Suprapubic skin (tissue), 4 donors: ENCODE measurements around the gene CLASP2.
"Not testable (repeated sequence)": the region's sequence is repeated elsewhere in the genome, so short reads cannot be mapped to it uniquely, and the experiment has no call there.

ENCODE experiments used
- EP300 ChIP-seq: sonication (generic); formaldehyde crosslinking; IDR thresholded peaks from one replicate; pipeline ENCODE4 v1.6.1; 2017; ENCODE audit warnings: antibody characterized with exemption
- POLR2AphosphoS5 ChIP-seq, 3 donors: sonication (generic); formaldehyde crosslinking; IDR thresholded peaks; one replicate each; pipeline ENCODE4 v1.6.1; 2017; ENCODE audit warnings: antibody characterized with exemption in 3 of 3
- TF ChIP-seq, protein P1 (sequence below), 2 donors: fragments of 200-600 bp in 1 of 2; fragments of 450-650 bp in 1 of 2; sonication (generic) in 1 of 2; IDR thresholded peaks; one replicate each; pipeline ENCODE4 v1.5.1; 2016 to 2019; ENCODE audit warnings: antibody characterized with exemption in 2 of 2, mild to moderate bottlenecking in 1 of 2, moderate library complexity in 1 of 2

DNA sequence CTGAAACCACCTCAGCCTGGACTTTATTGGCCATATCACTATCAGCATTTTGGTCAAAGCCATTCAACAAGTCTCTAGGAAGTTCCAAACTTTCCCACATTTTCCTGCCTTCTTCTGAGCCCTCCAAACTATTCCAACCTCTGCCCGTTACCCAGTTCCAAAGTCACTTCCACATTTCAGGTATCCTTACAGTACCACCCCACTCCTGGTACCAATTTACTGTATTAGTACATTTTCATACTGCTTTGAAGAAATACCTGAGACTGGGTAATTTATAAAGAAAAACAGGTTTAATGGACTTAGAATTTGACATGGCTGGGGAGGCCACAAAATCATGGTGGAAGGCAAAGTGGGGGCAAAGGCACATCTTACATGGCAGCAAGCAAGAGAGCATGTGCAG lies 36.3 kb upstream of the CLASP2 start:
- TF ChIP-seq, protein P1, sequence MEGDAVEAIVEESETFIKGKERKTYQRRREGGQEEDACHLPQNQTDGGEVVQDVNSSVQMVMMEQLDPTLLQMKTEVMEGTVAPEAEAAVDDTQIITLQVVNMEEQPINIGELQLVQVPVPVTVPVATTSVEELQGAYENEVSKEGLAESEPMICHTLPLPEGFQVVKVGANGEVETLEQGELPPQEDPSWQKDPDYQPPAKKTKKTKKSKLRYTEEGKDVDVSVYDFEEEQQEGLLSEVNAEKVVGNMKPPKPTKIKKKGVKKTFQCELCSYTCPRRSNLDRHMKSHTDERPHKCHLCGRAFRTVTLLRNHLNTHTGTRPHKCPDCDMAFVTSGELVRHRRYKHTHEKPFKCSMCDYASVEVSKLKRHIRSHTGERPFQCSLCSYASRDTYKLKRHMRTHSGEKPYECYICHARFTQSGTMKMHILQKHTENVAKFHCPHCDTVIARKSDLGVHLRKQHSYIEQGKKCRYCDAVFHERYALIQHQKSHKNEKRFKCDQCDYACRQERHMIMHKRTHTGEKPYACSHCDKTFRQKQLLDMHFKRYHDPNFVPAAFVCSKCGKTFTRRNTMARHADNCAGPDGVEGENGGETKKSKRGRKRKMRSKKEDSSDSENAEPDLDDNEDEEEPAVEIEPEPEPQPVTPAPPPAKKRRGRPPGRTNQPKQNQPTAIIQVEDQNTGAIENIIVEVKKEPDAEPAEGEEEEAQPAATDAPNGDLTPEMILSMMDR (IDR thresholded peaks at IDR 0.05), result not testable (repeated sequence)
- not testable (repeated sequence) for TF ChIP-seq EP300; POLR2AphosphoS5 (IDR thresholded peaks at IDR 0.05)
